Fibroblast of lung (primary cell): Measurements from ENCODE around the gene NRDC. TPM values are rescaled to one million over a fixed set of nuclear protein-coding genes. Genes with fewer than 3 reads are reported as not detected.

Experiments used
- DNase-seq, 2 donors: peaks; one replicate each; pipeline versions ENCODE4 v3.0.0 to v3.0.0-alpha.2; 2010; ENCODE audit warnings: low read depth in 2 of 2
- H2AFZ ChIP-seq: 2 replicates; pipeline ENCODE4 v1.5.1; 2012; ENCODE audit warnings: low read length, control low read depth, inconsistent platforms
- H3K27ac ChIP-seq: 2 replicates; pipeline ENCODE4 v1.5.1; 2011; ENCODE audit warnings: low read length, control low read depth; ENCODE audit not compliant: insufficient read depth
- H3K27me3 ChIP-seq: 2 replicates; pipeline ENCODE4 v1.5.1; 2011; ENCODE audit warnings: mild to moderate bottlenecking, low read length; ENCODE audit not compliant: control insufficient read depth, insufficient read depth
- H3K36me3 ChIP-seq: 2 replicates; pipeline ENCODE4 v1.5.1; 2011; ENCODE audit warnings: low read length; ENCODE audit not compliant: control insufficient read depth, insufficient read depth
- H3K4me1 ChIP-seq: 2 replicates; pipeline ENCODE4 v1.5.1; 2011; ENCODE audit warnings: low read length; ENCODE audit not compliant: control insufficient read depth, insufficient read depth; ENCODE audit errors: extremely low read depth
- H3K4me2 ChIP-seq: 2 replicates; pipeline ENCODE4 v1.5.1; 2011; ENCODE audit warnings: low read length, control low read depth; ENCODE audit not compliant: insufficient read depth; ENCODE audit errors: extremely low read depth
- H3K4me3 ChIP-seq, 4 experiments: fragments of 200-600 bp in 1 of 4; sonication (generic) in 1 of 4; replicated peaks in 1 of 4; 2 replicates each; pipeline ENCODE4 v1.5.1; 2011 to 2016; ENCODE audit warnings: low read length in 4 of 4, low read depth in 3 of 4, mild to moderate bottlenecking in 3 of 4, control low read depth in 2 of 4, inconsistent platforms in 1 of 4, mixed read lengths in 1 of 4; ENCODE audit not compliant: insufficient read depth in 1 of 4; ENCODE audit errors: control extremely low read depth in 1 of 4
- H3K79me2 ChIP-seq: 2 replicates; pipeline ENCODE4 v1.5.1; 2012; ENCODE audit warnings: mild to moderate bottlenecking, low read length, inconsistent platforms; ENCODE audit not compliant: control insufficient read depth, insufficient read depth
- H3K9ac ChIP-seq: 2 replicates; pipeline ENCODE4 v1.5.1; 2011; ENCODE audit warnings: mild to moderate bottlenecking, low read length, control low read depth; ENCODE audit not compliant: insufficient read depth
- H3K9me3 ChIP-seq: 2 replicates; pipeline ENCODE4 v1.5.1; 2012; ENCODE audit warnings: low read depth, low read length; ENCODE audit not compliant: control insufficient read depth, insufficient read depth
- H4K20me1 ChIP-seq: 2 replicates; pipeline ENCODE4 v1.5.1; 2011; ENCODE audit warnings: low read length; ENCODE audit not compliant: control insufficient read depth, insufficient read depth; ENCODE audit errors: extremely low read depth
- CTCF ChIP-seq, 2 donors: IDR thresholded peaks in 1 of 2; conservative IDR thresholded peaks in 1 of 2; 1 replicate in 1 of 2; 2 replicates in 1 of 2; pipeline ENCODE4 v1.5.1; 2011 to 2012; ENCODE audit warnings: low read length in 2 of 2, control low read depth in 1 of 2, inconsistent platforms in 1 of 2, low read depth in 1 of 2, mild to moderate bottlenecking in 1 of 2
- EZH2 ChIP-seq: IDR thresholded peaks from 2 replicates; pipeline ENCODE4 v1.5.1; 2012; ENCODE audit warnings: low read length, control low read depth, mild to moderate bottlenecking; ENCODE audit errors: missing control alignments
- polyA plus RNA-seq, 2 donors: library from polyadenylated mRNA; depleted of rRNA in 1 of 2; stranded (reverse) in 1 of 2; unstranded in 1 of 2; fragments of >200 nt; gene quantifications; 2 replicates each; pipeline ENCODE4 v1.2.1, GENCODE V29; 2011 to 2012; ENCODE audit warnings: missing spikeins in 1 of 2
- total RNA-seq: library from RNA; depleted of rRNA; stranded (reverse); fragments of >200 nt; gene quantifications from 2 replicates; pipeline ENCODE4 v1.2.1, GENCODE V29; 2014

Gene NRDC
- total and polyA plus RNA-seq, 2 donors (not counting 1 experiment from before 2014, with no cell fraction given) = 116 to 142 TPM

GRCh38 chr1:51790385-51790784, 88.1 kb downstream of the NRDC start:
- no peak for DNase-seq
- peaks cover 11% of the 10 kb centered on the region for H3K36me3 ChIP-seq
- H4K20me1 ChIP-seq = no peaks in the 10 kb centered on the region
- no peaks in the 10 kb centered on the region for H3K27me3 ChIP-seq
- no peak overlapping the region for H3K4me2 ChIP-seq
- H3K4me1 ChIP-seq = no peaks in the 10 kb centered on the region
- no peak overlapping the region for H3K4me3 ChIP-seq
- TF ChIP-seq CTCF (conservative IDR thresholded peaks at IDR 0.05 in 1 of 2, IDR thresholded peaks at IDR 0.05 in 1 of 2; ENCODE audit: low read depth in 1 of 2, low read length in 2 of 2) (no peak), EZH2 (no peak)
- no peaks in the 10 kb centered on the region for H3K79me2 ChIP-seq
- no peaks in the 10 kb centered on the region for H3K9me3 ChIP-seq
- no peak overlapping the region for H3K27ac ChIP-seq
- H3K9ac ChIP-seq = no peak overlapping the region
- H2AFZ ChIP-seq = no peak overlapping the region

- Histone ChIP-seq H3K4me1 (no peaks in the 10 kb centered on the region), H3K9me3 (no peaks in the 10 kb centered on the region), H3K4me2 (no peak overlapping the region), H3K4me3 (no peak overlapping the region), H3K79me2 (no peaks in the 10 kb centered on the region), H3K36me3 (peaks cover 11% of the 10 kb centered on the region), H3K27me3 (no peaks in the 10 kb centered on the region), H2AFZ (no peak overlapping the region), H3K9ac (no peak overlapping the region), H4K20me1 (no peaks in the 10 kb centered on the region), H3K27ac (no peak overlapping the region)
- no peak for TF ChIP-seq CTCF (conservative IDR thresholded peaks at IDR 0.05 in 1 of 2, IDR thresholded peaks at IDR 0.05 in 1 of 2; ENCODE audit: low read depth in 1 of 2, low read length in 2 of 2)
- no peak for TF ChIP-seq EZH2
- no peak for DNase-seq
Measured at GRCh38 chr1:51789342-51789741, 89.2 kb downstream of the NRDC start.

- Histone ChIP-seq H3K36me3 (peaks cover 11% of the 10 kb centered on the region), H3K4me2 (no peak overlapping the region), H3K27ac (no peak overlapping the region)
Measured at GRCh38 chr1:51788938-51789337, 89.6 kb downstream of the NRDC start.

More at GRCh38 chr1:51788938-51789337, 89.6 kb downstream of the NRDC start:
- Histone ChIP-seq H3K4me3 (no peak overlapping the region), H3K9ac (no peak overlapping the region), H3K4me1 (no peaks in the 10 kb centered on the region), H3K9me3 (no peaks in the 10 kb centered on the region), H3K27me3 (no peaks in the 10 kb centered on the region), H4K20me1 (no peaks in the 10 kb centered on the region), H2AFZ (no peak overlapping the region), H3K79me2 (no peaks in the 10 kb centered on the region)
- TF ChIP-seq CTCF (conservative IDR thresholded peaks at IDR 0.05 in 1 of 2, IDR thresholded peaks at IDR 0.05 in 1 of 2; ENCODE audit: low read depth in 1 of 2, low read length in 2 of 2) (no peak), EZH2 (no peak)
- DNase-seq = no peak
